ENCODE measurements around the gene GADD45A.
A peak's percentile ranks its signal among the peaks of the same experiment; 100 is the strongest.
"Not testable (repeated sequence)": the region's sequence is repeated elsewhere in the genome, so short reads cannot be mapped to it uniquely, and the experiment has no call there.

The GADD45A gene

DNA sequence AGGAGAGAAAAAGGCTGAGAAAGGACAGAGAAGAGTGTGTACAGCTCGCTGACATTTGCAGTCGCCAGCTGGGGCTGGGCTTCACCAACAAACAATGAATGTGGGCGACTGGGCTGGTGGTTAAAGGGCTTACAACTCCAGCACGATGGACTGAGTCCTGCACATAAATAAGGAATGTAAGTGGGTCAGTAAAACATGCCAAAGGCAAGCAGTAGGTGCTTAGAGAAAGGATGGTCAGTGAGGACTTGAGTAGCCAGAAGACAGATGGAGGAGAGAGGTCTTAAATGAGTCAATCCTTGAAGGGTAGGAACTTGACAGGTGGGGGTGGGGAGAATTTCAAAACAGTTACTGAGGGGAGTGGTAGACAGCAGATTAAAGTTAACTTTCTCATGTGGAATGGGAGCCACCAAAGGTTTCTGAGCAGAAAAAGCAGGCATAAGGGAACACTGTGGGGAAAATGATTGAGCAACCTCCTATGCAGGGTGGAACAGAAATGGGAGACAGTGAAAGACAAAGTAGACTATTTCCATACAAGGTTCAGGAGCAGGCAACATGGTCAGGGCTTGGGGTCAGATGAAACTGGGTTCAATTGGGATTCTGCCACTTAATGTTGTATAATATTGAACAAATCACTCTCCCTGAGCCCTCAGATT, 37.4 kb downstream of the GADD45A start:
- DNase-seq, result no peak

DNA sequence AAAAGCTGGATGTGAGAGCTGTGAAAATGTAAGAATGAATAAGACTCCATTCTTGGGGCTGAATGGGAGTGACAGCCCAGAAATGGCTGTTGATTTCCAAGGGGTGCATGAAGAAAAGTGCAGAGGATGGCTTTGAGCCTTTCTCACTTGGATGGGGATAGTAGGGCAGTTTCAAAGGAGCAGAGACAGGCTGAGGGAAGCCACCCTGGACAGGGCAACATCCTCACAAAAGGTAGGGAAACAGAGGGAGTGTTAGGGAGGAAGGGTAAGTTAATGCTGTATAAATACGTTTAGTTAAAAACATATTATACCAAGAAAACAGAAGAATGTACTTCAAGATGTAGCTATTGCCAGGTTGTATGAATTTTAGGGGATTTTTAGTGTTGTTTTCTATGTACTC, 38.1 kb downstream of the GADD45A start:
- DNase-seq, result no peak

- DNase-seq, result peak; percentile 61
These were observed 38.6 kb downstream of the GADD45A start for GRCh38 chr1:67723620-67724019.

DNA sequence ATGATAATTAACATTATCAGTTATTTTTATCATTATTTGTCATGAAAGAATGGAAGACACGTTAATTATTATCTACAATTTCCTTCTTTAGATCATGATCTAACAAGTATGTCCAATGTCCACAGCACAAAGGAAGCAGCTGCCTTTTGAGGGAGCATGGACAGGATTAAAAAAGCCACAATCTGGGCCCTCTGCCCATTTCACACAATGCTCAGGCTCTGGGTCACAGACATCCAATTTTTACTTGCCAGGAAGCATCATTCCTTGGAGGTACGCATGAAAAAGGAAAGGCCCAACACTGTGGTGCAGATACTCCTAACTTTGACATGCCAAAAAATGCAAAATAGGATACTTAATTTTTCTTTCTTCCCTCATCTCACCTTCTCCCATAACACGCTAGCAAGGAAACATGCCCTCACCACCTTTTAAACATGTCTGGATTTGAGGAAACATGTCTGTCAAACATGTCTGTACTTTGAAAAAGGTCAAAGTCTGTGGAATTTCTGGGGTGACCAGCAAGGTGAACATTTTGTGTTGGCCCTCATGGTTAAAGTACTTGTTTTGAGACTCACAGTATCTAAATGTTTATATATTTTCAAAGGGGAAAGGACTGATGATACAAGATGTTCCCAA, 40.0 kb downstream of the GADD45A start:
- DNase-seq, result peak; percentile 46

GRCh38 chr1:67726224-67726623, 41.2 kb downstream of the GADD45A start:
- DNase-seq, result no peak

DNA sequence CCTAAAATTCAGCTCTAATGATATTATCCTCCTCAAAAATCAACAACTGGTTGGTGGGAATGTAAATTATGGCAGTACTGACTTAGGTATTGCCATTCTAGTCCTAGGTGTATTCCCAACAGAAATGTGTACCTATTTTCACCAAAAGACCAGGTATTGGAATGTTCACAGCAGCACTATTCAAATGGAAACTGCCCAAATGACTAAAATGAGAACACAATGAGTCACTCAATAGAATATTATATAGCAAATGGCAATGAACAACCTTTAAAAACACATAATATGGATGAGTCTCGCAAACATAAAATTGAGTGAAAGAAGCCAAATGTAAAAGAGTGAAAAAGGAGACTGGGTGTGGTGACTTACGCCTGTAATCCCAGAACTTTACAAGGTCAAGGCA, 44.9 kb downstream of the GADD45A start:
- DNase-seq, result no peak

- not testable (repeated sequence) for DNase-seq
These were observed 45.3 kb downstream of the GADD45A start for GRCh38 chr1:67730312-67730711.

GRCh38 chr1:67731322-67731721, 46.3 kb downstream of the GADD45A start:
- DNase-seq, result no peak

DNA sequence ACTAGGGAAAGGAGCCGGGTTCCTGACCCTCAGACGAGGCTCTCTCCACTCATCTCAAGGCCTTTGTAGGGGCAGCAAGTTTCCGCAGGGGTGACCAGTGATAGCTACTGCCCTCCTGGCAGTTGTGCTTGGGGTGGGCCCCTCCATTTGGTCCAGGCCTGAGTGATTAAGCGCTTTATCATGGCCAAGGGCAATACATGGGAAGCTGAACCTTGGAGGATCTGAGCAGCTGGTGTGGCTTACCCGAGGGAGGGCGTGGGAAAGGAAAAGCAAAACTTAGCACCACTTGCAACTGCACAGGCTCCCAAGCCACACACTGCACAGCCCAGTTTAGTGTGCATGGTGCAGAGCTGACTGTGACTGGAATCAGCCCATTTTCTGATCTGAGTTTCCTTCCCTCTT, 47.8 kb downstream of the GADD45A start:
- DNase-seq, result peak; percentile 81

DNA sequence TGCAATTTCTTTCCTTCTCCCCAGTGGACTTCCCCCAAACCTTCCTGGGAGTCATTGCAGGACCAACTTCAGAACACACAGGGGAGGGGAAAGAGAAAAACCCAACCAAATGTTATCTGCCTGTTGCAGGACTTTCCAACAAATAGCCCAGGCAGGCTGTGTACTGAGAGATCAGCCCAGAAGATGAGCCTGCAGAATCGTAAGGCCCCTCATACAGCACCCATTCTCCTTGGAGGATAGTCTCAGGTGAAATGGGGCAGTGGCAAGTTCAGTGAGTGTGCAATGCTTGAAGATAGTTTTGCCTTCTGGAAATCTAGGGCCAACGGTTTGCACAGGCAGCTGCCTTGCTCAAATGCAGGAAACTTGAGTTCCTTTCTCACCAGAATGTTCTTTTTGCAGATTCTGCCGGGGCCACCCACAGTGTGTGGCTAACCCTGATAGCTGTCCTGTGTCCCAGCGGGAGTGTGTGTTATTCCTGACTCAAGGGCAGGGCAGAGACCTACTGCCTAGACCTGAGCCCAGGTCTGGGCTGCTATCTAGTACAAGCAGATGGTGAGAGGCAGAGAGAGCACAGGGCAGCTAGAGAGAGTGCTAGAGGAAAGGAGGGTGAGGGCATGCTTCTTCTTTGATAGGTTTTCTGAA, 48.8 kb downstream of the GADD45A start:
- peak; percentile 98 for DNase-seq

- no peak for DNase-seq
These were observed 49.3 kb downstream of the GADD45A start for GRCh38 chr1:67734323-67734690.

DNA sequence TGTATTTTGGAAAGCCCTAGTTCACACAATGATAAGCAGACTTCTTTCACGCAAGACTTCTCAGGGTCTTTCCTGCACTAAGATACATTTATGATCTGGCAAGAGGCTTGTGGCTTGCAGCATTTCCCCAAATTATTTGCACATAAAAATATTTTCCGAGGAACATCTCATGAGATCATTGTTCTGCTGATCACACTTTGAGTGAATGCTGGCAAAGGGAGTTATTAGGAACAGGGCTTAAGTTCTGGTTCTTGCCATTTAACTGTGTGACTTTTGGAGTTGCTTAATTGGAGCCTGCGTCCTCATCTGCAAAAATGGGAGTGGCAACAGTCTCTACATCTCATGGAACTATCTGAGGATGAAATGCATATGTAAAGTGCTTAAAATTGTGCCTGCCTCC, 50.2 kb downstream of the GADD45A start:
- DNase-seq, result peak; percentile 65

DNA sequence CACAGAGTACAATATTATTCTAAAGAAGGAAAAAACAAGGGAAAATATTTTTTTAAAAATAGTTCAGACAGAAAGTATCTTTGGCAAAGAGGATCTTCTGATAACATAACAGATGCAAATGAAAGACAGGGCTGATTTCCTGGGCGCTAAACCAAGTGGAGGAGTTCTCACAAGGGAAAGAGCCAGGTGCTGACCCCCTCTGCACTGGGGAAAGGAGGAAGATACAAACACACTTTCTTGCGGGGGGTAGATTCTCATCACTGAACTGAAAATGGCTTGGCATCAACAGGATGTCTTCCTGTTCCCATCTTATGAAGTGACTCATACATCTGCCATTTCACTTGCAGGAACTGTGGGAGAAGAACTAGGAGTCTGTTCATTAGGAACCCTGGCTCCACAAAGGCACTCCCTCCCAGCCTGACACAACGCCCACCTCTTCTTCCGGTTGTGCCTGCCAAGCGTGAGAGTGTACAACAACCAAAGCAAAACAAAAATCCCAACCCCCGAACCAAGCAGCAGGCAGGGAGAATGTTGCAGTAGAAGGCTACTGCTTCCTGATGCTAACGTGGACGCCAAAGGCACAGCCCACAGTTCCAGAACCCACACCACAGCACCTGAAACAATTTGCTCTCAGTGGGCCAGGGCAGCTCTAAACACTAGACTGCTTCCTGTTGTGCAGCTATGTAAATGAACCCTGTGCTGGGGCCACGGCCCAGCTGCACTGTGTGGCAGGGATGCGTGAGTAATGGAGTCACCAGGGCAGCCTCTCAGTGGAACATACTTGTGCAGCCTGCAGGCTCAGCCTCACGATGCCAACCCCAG, 51.0 kb downstream of the GADD45A start:
- DNase-seq, result peak; percentile 76

GRCh38 chr1:67736750-67737149, 51.7 kb downstream of the GADD45A start:
- DNase-seq, result no peak

- DNase-seq, result no peak
These were observed 52.9 kb downstream of the GADD45A start for GRCh38 chr1:67737875-67738274.
